ENCODE data around the gene RASGRF2.

The RASGRF2 gene

DNA sequence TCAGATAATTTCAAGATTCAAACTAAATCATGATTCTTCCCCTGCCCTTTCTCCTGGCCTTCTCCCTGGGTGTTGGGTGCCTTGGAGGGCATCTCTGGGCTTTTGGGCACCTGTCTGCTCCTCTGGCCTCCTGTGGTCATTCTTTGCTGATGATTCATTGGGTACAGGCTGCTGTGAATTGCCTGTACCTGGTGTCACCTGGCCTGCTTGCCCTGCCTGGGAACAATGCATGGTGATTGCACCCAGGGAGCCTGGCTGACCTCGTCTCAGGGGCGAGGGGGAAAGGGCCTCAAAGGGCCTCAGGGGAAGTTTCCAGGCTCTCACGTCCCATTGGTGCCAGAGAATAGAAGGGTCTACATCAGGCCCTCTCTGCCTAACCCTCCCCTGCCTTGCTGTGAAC is 252.9 kb downstream of the RASGRF2 start:
- no peak for DNase-seq

DNA sequence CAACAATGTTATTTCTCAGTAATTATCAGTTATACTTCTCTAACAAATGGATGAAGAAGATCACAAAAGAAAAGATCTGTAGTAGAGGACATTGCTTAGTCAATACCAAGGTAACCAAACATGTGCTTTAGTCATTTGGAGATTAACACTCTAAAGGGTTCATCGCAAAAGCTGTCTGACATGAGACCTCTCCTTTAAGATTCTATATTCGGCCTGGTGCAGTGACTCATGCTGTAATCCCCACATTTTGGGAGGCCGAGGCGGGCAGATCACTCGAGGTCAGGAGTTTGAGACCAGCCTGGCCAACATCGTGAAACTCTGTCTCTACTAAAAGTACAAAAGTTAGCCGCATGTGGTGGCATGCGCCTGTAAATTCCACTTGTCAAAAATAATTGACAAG is 254.7 kb downstream of the RASGRF2 start:
- DNase-seq = no peak

DNA sequence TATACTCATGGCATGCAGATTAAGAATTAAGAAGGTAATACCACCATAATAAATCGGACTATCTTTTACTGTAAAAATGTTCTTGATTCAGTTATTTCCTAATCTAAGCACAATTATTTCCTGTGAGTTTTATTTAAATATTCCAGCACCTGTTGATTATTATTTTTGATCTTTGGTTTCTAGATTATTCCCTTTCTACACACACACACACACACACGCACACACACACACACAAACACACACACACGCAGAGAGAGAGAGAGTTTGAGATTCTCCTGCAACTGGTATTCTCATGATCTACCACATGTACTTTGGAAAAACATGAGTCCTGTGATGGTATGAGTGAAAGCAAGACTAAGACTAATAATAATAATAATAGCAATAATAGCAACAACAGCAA is 256.0 kb downstream of the RASGRF2 start:
- no peak for DNase-seq

DNA sequence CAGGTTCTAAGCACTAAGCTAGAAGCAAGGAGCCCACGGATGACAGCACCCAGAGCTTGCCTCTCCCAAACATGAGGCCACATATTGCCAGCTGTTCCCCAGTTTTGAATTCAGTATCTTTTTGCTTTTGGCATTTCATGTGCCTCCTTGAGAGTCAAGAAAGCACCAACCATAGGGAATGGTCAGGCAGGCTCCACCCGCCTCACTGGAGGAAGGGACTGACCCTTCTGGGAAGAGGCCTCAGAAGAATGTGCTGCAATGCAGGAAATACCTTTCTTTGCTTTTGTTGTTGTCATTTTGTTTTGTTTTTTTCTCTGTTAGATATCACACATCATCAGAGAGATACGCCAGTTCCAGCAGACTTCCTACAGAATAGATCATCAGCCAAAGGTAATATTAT is 259.2 kb downstream of the RASGRF2 start:
- DNase-seq = no peak

DNA sequence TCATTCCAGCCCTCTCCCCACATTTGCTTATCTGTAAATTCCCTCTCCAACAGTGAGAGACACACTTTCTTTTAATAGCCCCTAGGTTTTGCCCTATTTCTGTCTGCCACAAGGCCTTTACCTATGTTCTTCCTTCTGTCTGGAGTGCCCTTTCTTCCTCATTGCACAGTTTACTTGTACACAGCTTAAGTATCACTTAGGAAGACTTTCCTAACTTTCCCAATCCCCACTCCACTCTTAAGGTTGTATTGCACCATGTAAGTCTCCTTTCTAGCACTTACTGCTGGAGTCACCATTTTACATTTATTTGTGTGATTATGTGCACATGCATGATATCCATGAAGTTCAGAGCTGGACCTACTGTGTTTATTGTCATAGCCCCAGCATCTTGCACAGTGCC is 262.1 kb downstream of the RASGRF2 start:
- DNase-seq = no peak

DNA sequence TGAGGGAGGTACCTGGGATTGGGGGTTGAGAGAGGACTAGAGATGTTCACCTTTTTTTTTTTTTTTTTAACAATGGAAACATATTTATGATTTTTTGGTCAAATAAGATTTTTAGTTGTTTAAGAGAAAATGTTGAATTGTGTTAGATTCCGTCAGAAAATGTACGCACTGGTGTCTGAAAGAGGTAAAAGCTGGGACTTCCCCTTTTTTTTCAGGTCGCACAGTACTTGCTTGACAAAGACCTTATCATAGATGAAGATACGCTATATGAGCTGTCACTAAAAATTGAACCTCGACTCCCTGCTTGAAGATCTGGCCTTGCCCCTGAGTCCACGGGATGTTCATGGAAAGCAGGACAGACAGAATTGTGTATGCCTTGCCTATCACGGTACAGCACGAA is 265.3 kb downstream of the RASGRF2 start:
- no peak for DNase-seq

DNA sequence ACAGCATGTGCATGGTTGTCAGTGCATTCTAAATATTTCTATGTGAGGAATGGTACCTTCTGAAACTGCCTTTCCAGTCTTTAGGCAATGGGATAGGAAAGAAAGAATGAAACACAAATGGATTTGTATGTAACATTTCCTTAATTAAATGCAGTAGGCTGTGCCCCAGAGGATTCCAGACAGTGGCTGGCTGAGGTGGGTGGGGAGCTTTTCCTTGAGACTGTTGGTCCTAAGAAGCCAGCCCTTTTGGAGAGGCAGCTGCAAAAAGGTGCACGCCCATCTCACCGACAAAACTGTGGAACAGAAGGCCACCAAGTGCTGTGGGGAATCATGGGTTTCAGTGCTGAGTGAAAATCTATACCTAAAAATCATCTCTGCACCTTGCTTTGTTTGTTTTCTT is 266.1 kb downstream of the RASGRF2 start:
- DNase-seq = no peak

DNA sequence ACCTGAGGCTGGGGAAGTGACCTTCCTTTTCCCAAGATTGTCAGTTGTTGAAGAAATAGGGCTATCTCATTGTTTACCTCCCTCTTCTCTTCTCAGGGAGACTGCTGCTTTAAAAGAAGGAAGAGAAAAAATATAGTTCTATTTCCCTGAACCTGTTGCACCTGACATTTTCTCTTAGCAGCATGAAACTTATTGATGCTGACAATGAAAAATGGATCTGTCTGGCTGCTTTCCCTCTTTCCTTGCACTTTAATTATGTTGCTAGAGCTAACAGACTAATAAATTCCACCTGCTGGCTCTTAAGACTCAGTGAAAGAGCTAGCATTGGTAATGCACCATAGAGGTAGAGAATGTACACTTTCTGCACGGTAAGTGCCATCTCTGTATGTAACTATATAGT is 266.8 kb downstream of the RASGRF2 start:
- DNase-seq = no peak

DNA sequence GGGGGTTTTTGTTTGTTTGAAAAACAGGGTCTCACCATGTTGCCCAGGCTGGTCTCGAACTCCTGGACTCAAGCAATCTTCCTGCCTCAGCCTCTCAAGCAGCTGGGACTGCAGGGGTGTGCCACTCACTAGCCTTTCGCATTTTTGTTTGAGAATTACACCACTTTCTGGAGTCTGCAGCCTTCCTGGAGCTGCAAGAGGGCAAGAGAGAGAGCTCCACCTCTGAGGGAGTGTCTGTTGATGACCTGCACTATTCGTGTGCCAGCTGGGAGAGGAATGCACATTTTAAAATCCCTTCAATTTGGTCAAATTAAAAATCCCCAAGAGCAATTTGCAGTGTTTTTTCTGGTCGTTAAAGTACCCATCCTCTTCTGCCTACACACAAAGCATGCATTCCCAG is 267.9 kb downstream of the RASGRF2 start:
- no peak for DNase-seq

DNA sequence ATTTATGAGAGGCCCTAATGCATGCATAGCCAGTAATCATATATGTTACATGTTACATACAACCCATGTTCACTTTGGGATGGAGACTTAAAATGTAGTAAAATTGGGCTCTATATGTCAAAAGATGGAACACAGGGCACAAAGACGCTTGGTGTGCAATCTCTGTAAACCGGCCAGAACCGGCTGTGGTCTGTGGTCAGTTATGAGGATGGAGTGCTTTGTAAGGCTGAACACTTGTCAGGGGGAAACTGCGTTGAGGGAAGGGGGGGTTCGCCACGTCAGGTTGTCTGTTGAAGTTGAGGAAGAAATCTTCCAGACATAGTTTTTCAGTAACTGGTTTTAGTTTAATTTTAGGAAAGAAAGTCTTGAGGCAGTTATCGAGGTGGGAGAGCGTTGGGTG is 270.3 kb downstream of the RASGRF2 start:
- no peak for DNase-seq

DNA sequence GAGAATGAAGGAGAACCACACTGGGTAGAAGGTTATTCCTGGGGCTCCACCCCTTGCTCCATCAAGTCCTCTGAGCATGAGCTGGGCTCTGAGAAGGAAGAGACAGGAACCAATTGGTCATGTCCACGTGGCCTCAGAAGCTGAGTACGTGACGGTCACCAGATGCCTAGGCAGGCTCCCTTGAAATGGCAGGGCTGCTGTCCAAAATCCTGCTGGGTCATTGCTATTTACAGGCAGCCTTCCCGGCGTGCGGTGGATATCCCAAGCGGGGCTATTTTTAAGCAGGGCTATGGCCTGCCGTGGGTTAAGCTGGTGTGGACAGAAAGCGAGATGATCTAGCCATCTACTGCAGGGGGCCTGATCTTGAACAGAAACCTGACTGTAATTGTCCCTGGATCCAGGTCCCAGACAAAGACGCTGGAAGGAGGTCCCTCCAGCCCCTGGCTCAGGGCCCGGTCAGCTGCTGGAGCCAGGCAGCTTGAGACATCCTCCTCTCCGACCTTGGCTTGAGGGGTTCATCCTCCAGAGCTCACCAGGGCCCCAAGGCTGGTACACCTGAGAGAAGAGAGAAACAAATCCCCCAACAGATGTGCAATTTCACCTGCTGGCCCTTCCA is 272.4 kb downstream of the RASGRF2 start:
- no peak for DNase-seq

DNA sequence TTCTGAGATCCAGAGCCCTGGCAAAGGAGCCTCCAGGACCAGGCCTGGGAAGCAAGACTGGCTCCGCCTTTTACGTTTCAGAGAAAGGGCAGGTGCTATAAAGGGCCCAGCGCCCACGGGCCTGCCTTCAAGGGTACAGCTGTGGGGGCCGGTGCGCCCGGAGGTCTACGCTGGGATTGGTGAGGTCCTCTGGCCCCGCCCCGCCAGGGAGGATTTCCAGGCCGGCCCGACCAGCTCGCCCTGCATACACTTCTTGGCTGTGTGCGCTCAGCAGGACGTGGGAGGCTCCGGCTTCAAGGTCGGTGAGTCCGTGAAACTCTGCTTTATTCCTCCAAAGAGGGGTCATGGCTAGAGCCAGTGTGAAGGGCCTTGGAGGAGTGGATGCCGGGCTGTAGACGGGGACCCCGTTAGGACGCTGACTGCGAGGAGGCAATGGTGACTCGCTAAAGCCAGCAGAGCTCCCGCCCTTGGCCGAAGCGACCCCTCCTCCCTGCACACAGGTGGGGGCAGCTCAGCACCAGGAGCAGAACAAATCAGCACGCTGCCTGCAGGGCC is 273.0 kb downstream of the RASGRF2 start, which contains the start of gene CKMT2:
Gene CKMT2, plus strand, starts transcription at position 243 of the 555 bp plus-strand sequence. CDS start 17,811 bp downstream, outside the sequence.
- DNase-seq = peak; percentile 23

DNA sequence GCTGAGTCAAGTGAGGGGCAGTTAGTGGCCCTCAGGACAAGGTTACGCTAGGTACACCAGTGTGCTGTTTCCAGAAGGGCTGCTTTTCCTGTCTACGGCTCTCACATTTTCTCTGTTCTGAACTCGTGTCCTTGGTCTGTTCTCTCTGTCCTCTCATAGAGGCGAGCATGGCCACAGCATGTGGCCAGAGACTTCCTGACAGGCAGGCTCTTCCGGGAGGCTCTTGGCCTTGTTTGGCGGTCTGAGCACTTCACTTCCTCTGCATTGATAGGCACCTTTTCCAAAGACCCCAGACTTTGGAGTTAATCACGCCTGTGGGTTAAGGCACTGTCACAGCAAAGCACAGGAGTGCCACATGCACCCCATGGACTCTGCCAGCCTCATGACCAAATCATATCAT is 274.1 kb downstream of the RASGRF2 start:
- DNase-seq = no peak

DNA sequence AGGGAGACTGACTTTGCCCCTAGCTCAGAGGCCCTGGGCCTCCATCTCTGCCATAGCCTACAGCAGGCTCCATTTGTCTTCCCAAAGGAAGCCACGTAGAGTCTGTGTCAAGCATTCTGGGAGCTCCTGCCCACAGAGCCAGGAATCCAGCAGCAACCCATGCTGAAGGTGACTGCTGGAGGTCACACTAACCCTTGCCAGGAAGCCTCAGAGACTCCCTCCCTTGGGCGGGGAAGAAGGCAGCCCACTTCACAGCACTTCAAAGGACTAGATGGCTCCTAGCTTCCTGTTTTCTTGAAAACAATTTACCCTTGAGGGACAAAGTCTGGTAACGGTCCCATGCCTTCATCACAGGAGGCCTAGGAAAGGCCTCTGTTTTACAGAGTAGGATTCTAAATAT is 274.6 kb downstream of the RASGRF2 start:
- DNase-seq = no peak

DNA sequence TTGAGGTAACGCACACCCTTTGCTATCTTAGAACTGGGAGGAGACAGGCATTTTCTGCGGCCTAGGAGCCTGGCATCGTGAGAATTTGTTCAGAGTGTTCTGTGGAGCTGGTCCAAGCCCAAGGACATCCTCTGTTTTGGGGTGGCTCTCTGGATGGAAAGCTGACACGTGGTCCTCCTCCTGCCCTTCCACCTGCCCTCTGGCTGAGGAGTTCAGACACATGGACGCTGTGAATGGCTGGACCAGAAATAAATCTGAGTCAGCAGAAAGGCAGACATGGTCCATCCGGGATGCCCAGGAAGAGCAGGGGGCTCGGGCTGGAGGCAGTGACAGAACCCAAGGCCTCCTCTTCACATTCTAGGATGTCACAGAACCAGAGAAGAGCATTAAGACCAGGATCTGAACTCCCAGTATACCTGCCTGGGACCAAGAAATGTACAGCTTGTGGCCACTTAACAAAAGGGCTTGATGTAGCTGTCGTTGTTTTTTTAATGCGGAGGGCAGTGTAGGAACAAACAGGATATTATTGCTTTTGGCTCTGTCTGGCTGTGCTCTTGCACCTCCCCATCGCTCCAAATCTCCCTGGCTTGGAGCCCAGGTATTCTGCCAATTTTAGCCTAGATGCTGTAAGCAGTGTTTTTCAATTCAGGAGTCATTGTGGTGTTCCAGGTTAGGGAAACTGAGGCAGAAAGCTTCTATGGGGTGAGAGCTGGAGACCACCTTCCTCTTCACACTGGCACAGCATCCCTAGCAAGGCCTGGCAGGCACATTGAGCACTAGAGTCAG is 275.3 kb downstream of the RASGRF2 start:
- no peak for DNase-seq

DNA sequence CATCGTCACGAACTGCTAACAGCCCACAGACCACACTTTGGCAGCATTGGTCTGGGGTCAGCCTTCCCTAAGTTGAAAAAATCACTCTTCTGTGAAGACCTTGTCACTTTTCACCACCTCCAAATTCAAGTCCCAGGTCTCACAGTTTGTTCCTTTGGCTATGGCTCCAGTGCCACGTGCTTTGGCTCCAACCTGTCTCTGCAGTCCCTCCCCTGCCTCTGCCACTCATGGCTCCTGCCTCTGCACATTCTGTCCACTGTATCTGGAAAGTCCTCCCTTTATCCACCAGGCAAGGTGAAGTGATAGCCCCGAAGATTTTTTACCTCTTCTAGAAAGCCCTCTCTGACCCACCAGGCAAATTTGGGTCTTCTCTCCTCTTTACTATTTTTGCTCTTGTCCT is 278.3 kb downstream of the RASGRF2 start:
- no peak for DNase-seq

DNA sequence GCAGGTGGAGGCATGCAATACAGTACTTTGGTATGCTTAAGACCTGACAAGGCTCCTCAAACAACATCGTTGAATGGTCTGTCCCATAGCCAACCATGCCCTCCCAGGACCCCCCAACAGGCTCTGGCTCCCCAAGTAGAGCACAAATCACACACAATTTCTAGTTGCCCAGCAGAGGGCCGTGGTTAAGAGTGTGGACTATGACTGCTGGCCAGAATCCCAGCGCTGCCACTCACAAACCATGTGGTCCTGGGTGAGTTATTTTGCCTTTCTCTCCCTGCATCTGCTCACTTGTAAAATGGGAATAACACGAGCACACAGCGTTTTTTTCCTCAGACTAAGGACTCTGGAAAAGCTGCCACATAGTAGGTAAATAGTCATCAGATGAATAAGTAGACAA is 279.4 kb downstream of the RASGRF2 start:
- no peak for DNase-seq

DNA sequence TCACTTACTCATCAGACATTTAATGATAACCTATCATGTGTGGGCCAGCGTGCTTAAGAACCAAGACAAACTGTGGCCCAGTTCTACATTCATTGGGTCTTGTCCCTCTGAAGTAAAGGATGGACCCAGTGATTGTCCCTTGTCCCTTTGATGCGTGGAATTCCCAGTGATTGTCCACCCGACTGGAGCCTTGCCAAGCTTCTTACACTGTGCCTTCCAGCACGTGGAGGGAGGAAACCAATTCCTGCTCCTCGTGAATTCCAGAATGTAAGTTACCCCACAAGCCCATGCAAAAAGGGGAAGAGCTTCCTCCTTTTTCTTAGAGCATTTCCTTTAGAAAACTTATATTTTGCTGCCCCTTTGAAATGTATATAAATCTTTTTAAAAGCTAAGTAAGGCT is 280.8 kb downstream of the RASGRF2 start:
- DNase-seq = no peak

DNA sequence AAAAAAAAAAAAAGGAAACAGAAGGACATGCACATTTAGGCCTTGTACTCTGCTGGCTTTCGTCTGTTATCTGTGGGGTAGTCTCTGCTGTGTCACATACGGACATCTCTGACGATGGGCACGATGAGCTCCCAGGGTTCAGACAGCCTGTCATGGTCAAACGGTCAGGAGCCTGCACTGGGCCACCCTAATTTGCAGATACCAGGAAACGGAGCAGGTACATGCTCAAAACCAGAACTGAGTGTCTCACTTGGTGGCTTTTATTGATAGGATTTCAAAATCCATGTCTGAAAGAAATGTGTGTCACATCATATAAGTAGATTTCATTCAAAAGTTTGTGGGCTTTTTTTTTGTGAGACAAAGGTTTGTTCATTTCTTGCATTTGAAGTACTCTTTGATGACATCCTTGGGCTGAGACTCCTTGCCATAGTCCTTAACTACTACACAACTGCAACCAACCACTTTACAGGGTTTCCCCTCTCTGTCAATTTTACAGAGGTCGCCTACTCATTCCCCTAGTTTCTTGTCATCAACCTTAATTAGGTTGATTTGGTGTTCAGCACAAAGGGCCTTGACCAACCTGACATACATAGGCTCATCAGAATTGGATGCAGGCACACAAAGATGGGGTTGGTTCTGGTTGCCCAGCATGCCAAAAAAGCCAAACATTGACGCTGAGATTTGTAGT is 281.9 kb downstream of the RASGRF2 start:
- no peak for DNase-seq

DNA sequence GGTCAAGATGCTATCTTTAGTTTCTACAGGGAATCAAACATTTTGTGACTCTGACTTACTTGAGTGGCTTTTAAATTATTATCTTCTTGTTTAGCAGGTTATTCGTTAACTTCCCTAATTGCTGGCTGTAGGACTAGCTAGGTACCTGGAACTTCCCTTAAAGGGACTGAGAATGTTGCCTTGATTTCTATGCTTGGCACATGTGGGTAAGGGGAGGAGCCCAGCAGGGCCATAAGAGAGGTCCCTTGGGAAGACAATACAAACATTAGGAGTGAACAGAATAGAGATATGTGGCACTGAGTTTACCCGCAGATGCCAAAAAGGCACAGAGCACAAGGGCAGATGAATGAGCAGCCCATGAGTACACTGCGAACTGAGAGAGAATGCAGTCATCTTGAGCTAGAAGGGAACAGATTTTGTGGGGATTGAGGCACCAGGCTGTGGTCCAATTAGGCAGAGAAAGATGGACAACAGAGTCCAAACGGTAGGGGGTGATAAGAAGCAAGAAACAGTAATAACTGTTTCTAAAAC is 282.8 kb downstream of the RASGRF2 start:
- DNase-seq = no peak

DNA sequence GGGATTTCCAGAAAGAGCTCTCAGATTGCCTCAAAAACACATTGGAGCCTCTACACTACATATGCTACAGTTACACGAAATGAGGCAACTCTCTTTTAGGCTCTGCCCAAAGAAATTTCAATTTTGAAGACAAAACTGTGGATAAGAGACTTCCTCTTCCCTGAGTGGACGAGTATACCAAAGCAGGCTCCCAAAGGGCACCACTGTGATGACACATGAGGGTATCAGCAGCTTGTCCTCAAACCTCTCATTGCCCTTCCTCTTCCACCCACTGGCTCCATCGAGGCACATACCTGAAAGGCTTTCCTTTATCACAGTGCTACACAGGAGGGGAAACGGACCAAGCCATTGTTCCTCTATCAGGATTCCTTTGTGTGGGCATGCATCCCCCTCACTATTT is 284.3 kb downstream of the RASGRF2 start:
- no peak for DNase-seq

DNA sequence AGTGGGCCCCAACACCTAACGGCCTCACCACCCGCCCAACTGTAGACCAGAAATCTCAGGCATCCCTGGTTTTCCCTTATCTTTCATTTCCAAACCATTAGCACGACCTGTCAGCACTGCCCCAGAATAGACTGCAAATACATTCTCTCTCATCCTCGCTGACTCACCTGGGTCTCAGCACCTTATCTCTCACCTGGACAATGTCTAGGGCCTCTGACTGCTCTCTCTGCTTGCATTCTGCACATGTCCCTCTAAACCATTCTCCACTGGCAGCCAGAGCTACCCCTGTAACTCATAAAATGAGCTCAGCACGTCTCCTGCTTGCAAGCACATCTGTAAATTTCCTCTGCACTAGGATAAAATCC is 285.7 kb downstream of the RASGRF2 start:
- DNase-seq = no peak

DNA sequence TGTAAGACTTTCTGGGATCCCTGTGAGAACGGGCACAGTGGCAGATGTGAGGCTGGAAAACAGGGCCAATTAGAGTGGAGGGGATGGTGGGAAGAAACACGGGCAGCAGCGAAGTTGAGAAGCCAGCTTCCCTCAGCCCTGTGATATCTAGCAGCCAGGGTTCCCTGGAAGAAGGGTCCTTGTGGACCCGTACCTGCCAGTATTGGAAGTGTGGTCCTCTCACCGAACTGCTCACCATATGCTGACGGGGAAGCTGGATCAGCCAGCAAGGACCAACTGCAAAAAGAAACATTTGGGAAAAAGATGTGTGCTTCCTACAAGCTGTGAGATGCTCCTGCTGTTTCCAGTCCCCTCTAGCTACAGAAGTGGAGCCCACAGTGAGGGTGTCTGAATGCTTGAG is 286.5 kb downstream of the RASGRF2 start:
- DNase-seq = no peak
